ENCODE measurements around the gene ATXN2. TPM values are rescaled to one million over a fixed set of nuclear protein-coding genes. Genes with fewer than 3 reads are reported as not detected.

Gene ATXN2
- total RNA-seq, 1 experiment from 2014 or later: 17.2 TPM

- Histone ChIP-seq H3F3A (ENCODE audit: low read length, unreplicated experiment) (no peaks in the 10 kb centered on the region), H3K4me1 (ENCODE audit: insufficient read depth, low read length) (no peaks in the 10 kb centered on the region), H3K27ac (ENCODE audit: low read length) (no peak overlapping the region), H3K36me3 (ENCODE audit: low read depth, low read length) (peaks cover 36% of the 10 kb centered on the region), H3K9me3 (ENCODE audit: low read length) (no peaks in the 10 kb centered on the region), H3K9me2 (replicated peaks; ENCODE audit: low read length) (no peaks in the 10 kb centered on the region), H3K9ac (ENCODE audit: low read length) (no peak overlapping the region), H3K27me3 (ENCODE audit: low read length) (no peaks in the 10 kb centered on the region), H3K79me2 (ENCODE audit: low read length) (no peaks in the 10 kb centered on the region), H3K4me3 (ENCODE audit: low read length) (no peak overlapping the region), H4K20me1 (ENCODE audit: low read length) (no peaks in the 10 kb centered on the region), H3K4me2 (ENCODE audit: low read length) (no peak overlapping the region), H2AFZ (ENCODE audit: low read length) (no peak overlapping the region)
- DNase-seq (no peak), ATAC-seq (no peak)
- ChIA-PET POLR2A (ENCODE audit: unreplicated experiment) (no interaction called here), CTCF (no interaction called here)
- intact Hi-C loops (cut with micrococcal nuclease): no loop called here
- TF ChIP-seq EZH2 (IDR thresholded peaks at IDR 0.05; ENCODE audit: low read length, unreplicated experiment): no peak
- TF ChIP-seq EZH2phosphoT487 (IDR thresholded peaks at IDR 0.05; ENCODE audit: borderline replicate concordance, low read length): no peak
- TF ChIP-seq, protein P1, sequence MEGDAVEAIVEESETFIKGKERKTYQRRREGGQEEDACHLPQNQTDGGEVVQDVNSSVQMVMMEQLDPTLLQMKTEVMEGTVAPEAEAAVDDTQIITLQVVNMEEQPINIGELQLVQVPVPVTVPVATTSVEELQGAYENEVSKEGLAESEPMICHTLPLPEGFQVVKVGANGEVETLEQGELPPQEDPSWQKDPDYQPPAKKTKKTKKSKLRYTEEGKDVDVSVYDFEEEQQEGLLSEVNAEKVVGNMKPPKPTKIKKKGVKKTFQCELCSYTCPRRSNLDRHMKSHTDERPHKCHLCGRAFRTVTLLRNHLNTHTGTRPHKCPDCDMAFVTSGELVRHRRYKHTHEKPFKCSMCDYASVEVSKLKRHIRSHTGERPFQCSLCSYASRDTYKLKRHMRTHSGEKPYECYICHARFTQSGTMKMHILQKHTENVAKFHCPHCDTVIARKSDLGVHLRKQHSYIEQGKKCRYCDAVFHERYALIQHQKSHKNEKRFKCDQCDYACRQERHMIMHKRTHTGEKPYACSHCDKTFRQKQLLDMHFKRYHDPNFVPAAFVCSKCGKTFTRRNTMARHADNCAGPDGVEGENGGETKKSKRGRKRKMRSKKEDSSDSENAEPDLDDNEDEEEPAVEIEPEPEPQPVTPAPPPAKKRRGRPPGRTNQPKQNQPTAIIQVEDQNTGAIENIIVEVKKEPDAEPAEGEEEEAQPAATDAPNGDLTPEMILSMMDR (conservative IDR thresholded peaks at IDR 0.05; ENCODE audit: low read depth, low read length): no peak
- no TSS peak for BruUV-seq (replicated peaks)
Measured at GRCh38 chr12:111455448-111456320, 143.4 kb downstream of the ATXN2 start.

DNA sequence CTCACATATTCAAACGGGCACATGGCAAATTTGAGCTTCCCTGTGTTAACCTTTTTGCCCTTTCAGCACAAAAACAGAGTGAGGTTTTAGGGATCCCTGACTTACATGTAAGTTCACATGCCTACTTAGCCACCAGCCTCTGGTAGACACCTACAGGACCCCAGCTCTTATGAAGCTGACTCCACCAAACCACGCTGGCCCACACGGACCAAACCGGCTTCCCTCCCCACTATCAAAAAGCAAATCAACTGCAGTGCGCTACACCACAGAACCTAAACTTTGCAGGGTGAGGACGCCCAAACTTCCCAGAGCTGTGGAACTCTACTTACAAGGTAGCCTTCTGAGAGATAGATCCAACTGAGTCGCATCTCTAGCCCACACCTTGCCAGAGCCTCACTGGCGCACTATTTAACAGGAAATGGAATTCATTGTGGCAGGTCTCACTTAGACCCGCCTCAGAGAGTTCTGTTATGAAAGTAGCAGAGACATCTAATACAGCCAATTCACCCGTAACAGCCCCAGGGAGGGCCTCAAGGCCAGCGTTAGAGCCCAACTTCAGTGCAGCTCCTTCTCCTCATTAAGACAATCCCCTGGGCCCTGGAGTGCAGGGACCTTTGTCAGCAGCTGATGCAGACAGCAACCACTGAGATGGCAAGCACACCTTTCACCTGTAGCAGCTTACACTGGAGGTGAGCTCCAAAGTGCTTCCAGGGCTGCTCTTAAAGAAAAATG, 144.2 kb downstream of the ATXN2 start:
- ChIA-PET POLR2A (ENCODE audit: unreplicated experiment) (no interaction called here), CTCF (no interaction called here)
- H3K27ac ChIP-seq (ENCODE audit: low read length): no peak overlapping the region
- no peaks in the 10 kb centered on the region for H4K20me1 ChIP-seq (ENCODE audit: low read length)
- DNase-seq (no peak), ATAC-seq (no peak)
- no peak overlapping the region for H3K4me3 ChIP-seq (ENCODE audit: low read length)
- H3K36me3 ChIP-seq (ENCODE audit: low read depth, low read length): peaks cover 34% of the 10 kb centered on the region
- no peaks in the 10 kb centered on the region for H3K27me3 ChIP-seq (ENCODE audit: low read length)
- no peak overlapping the region for H2AFZ ChIP-seq (ENCODE audit: low read length)
- BruUV-seq (replicated peaks): no TSS peak
- H3K9ac ChIP-seq (ENCODE audit: low read length): no peak overlapping the region
- H3K9me2 ChIP-seq (replicated peaks; ENCODE audit: low read length): no peaks in the 10 kb centered on the region
- no peaks in the 10 kb centered on the region for H3K79me2 ChIP-seq (ENCODE audit: low read length)
- no peaks in the 10 kb centered on the region for H3F3A ChIP-seq (ENCODE audit: low read length, unreplicated experiment)
- no peak overlapping the region for H3K4me2 ChIP-seq (ENCODE audit: low read length)
- TF ChIP-seq EZH2phosphoT487 (IDR thresholded peaks at IDR 0.05; ENCODE audit: borderline replicate concordance, low read length) (no peak), EZH2 (IDR thresholded peaks at IDR 0.05; ENCODE audit: low read length, unreplicated experiment) (no peak)
- TF ChIP-seq, protein P1 (conservative IDR thresholded peaks at IDR 0.05; ENCODE audit: low read depth, low read length): no peak
- intact Hi-C loops (cut with micrococcal nuclease): no loop called here
- H3K4me1 ChIP-seq (ENCODE audit: insufficient read depth, low read length): no peaks in the 10 kb centered on the region
- H3K9me3 ChIP-seq (ENCODE audit: low read length): no peaks in the 10 kb centered on the region

- Histone ChIP-seq H3K9ac (ENCODE audit: low read length) (no peak overlapping the region), H3K4me1 (ENCODE audit: insufficient read depth, low read length) (no peaks in the 10 kb centered on the region), H3K36me3 (ENCODE audit: low read depth, low read length) (peaks cover 36% of the 10 kb centered on the region), H3K4me3 (ENCODE audit: low read length) (no peak overlapping the region), H3K9me2 (replicated peaks; ENCODE audit: low read length) (no peaks in the 10 kb centered on the region), H3K79me2 (ENCODE audit: low read length) (no peaks in the 10 kb centered on the region), H3K27me3 (ENCODE audit: low read length) (no peaks in the 10 kb centered on the region), H4K20me1 (ENCODE audit: low read length) (no peaks in the 10 kb centered on the region), H3F3A (ENCODE audit: low read length, unreplicated experiment) (no peaks in the 10 kb centered on the region), H2AFZ (ENCODE audit: low read length) (no peak overlapping the region), H3K27ac (ENCODE audit: low read length) (no peak overlapping the region), H3K4me2 (ENCODE audit: low read length) (no peak overlapping the region), H3K9me3 (ENCODE audit: low read length) (no peaks in the 10 kb centered on the region)
- no peak for DNase-seq
- POLR2A ChIA-PET (ENCODE audit: unreplicated experiment): no interaction called here
- no TSS peak for BruUV-seq (replicated peaks)
- CTCF ChIA-PET: no interaction called here
- TF ChIP-seq EZH2 (IDR thresholded peaks at IDR 0.05; ENCODE audit: low read length, unreplicated experiment) (no peak), EZH2phosphoT487 (IDR thresholded peaks at IDR 0.05; ENCODE audit: borderline replicate concordance, low read length) (no peak)
- TF ChIP-seq, protein P1 (conservative IDR thresholded peaks at IDR 0.05; ENCODE audit: low read depth, low read length): no peak
- no peak for ATAC-seq
- intact Hi-C loops (cut with micrococcal nuclease): no loop called here
Measured at GRCh38 chr12:111454311-111454710, 144.8 kb downstream of the ATXN2 start.
